K562 treated with DMSO at 1 percent for 24 hours (cell line): ENCODE measurements around the gene SLC24A1. TPM values are rescaled to one million over a fixed set of nuclear protein-coding genes. Genes with fewer than 3 reads are reported as not detected.

Experiments used
- total RNA-seq: library from RNA; unstranded; fragments of 300-600 nt; gene quantifications from 2 replicates; pipeline ENCODE4 v1.2.3, GENCODE V29; 2022; ENCODE audit warnings: low read depth; ENCODE audit not compliant: insufficient read depth

The SLC24A1 gene
- 7.5 and 9.6 TPM in 2 replicates for total RNA-seq

GRCh38 chr15:65621638-65622037 lies at the start of gene SLC24A1:
TSS of gene SLC24A1 (plus strand) at chr15:65621938. CDS start at chr15:65624081, 2,143 bp downstream.

GRCh38 chr15:65610871-65611718 lies 10.6 kb upstream of the SLC24A1 start, which contains the start of gene INTS14:
TSS of gene INTS14 (minus strand) at chr15:65611131. CDS start at chr15:65607380, 3,751 bp downstream.

Other genes with a start within 250 kb of the SLC24A1 start
- not detected in 2 replicates for gene IGDCC3, start 243.9 kb upstream of the SLC24A1 start, total RNA-seq
- gene IGDCC4, start 199.0 kb upstream of the SLC24A1 start, total RNA-seq, result 0.06 TPM in 1 of 2 replicates, not detected in the other
- 15.0 and 19.3 TPM in 2 replicates for gene DPP8, start 104.2 kb upstream of the SLC24A1 start, total RNA-seq
- gene HACD3, start 91.5 kb upstream of the SLC24A1 start, total RNA-seq, result 41.5 and 46.6 TPM in 2 replicates
- 27.5 and 34.1 TPM in 2 replicates for gene INTS14, start 10.8 kb upstream of the SLC24A1 start, total RNA-seq
- gene DENND4A, start 170.4 kb downstream of the SLC24A1 start, total RNA-seq, result 7.3 and 7.4 TPM in 2 replicates
- gene RAB11A, start 247.6 kb downstream of the SLC24A1 start, total RNA-seq, result 195 and 198 TPM in 2 replicates